Measurements from ENCODE around the gene ABLIM2. TPM values are rescaled to one million over a fixed set of nuclear protein-coding genes. Genes with fewer than 3 reads are reported as not detected.
A peak's percentile ranks its signal among the peaks of the same experiment; 100 is the strongest.

ABLIM2 gene
- polyA plus RNA-seq, 1 donor from 2014 or later = 1.3 TPM

DNA sequence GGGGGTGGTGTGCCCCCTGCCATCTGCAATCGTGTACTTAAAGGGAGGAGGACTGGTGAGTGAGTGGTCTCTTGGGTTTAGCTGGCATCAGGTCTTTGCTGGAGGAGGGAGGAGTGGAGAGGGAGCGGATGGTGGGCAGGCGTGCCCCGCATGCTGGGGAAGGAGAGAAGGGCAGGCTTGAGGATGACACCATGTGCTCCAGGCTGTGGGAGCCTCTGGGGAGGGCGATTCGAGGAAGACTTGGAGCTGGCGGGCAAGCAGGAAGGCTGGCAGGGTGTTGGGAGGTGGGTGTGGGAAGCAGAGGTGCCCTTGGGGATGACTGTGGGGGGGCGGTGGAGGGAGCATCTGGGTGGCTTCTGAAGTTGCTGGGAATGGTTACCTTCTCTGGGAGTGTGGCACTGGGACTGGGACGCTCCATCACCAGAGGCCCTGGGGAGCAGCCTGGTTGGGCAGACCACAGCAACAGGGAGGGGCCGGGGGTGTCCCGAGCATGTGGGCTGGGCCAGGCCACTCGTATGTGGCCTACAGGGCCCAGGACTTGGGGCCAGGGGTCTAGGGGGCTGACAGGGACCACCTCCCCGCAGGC lies 188.2 kb downstream of the ABLIM2 start:
- Mint-ChIP-seq H3K27ac (no peak overlapping the region), H3K9me3 (peaks cover 0 to 5% (median 0%) of the 10 kb centered on the region in 3 donors), H3K27me3 (peaks cover 1% of the 10 kb centered on the region), H3K4me3 (peak overlapping the region in 2 of 4 donors; percentile 74 to 86), H3K4me1 (peaks cover 0 to 11% (median 7%) of the 10 kb centered on the region in 3 donors), H3K36me3 (no peaks in the 10 kb centered on the region)

DNA sequence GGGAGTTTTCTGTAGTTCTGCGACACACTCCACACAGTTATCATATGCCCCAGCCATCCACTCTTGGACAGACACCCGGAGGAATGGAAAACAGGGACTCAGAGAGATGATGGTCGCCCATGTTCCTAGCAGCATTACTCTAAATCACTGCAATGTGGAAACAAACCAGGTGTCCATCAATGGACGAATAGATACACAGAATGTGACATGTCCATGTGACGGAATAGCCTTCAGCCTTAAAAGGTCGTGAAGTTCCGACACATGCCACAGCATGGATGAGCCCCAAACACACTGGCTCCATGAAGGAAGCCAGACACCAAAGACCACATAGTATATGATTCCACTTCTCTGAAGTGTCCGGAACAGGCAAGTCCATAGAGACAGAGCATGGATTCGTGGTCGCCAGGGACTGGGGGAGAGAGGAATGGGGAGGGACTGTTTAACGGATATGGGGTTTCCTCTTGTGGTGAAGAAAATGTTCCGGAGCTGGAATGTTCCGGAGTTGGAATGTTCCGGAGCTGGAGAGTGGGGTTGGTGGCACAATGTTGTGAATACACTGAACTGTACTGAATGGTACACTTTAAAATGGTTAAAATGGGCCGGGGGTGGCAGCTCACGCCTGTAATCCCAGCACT lies 190.2 kb downstream of the ABLIM2 start:
- Mint-ChIP-seq H3K4me1 (peaks cover 0 to 12% (median 7%) of the 10 kb centered on the region in 3 donors), H3K9me3 (peaks cover 0 to 4% (median 0%) of the 10 kb centered on the region in 3 donors), H3K27ac (no peak overlapping the region), H3K27me3 (peaks cover 1% of the 10 kb centered on the region), H3K4me3 (no peak overlapping the region), H3K36me3 (no peaks in the 10 kb centered on the region)

DNA sequence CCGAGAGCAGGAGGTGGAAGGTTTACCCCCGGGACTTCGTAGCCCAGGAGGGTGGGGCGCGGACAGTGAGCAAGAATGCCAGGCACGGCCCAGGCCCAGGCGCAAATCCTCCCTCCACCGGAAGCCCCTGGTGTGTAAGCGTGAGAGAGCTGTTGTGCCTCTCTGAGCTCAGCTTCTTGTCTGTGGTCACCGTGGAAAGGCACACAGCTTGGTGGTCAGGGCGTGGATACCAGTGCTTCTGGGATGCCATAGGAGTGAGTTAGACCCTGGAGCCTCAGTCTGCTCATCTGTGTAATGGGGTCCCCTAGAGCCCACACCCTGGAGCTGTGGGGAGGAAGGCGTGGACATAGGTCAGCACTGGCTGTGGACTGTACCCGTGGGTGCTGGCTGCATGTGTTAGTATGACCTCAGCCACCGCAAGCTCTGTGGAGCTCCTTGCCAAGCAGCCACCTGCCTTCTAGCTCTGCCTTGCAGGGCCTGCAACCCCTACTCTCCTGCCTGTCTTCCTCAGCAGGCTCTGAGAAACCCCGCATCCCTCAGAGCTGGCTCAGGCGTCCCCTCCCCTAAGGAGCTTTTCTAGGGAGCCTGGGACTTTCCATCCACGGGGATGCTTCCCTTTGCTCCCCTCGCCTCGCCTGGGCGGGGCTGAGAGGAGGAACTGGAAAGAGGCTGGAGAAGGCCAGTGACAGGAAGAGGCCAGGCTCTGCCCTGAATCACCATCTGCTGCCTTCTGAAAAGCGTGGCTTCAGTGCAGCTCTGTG lies 190.9 kb downstream of the ABLIM2 start:
- no peak overlapping the region for H3K4me3 Mint-ChIP-seq
- peaks cover 1% of the 10 kb centered on the region for H3K27me3 Mint-ChIP-seq
- no peak overlapping the region for H3K27ac Mint-ChIP-seq
- peaks cover 0 to 2% (median 0%) of the 10 kb centered on the region in 3 donors for H3K9me3 Mint-ChIP-seq
- peaks cover 0 to 12% (median 7%) of the 10 kb centered on the region in 3 donors for H3K4me1 Mint-ChIP-seq
- H3K36me3 Mint-ChIP-seq = no peaks in the 10 kb centered on the region

DNA sequence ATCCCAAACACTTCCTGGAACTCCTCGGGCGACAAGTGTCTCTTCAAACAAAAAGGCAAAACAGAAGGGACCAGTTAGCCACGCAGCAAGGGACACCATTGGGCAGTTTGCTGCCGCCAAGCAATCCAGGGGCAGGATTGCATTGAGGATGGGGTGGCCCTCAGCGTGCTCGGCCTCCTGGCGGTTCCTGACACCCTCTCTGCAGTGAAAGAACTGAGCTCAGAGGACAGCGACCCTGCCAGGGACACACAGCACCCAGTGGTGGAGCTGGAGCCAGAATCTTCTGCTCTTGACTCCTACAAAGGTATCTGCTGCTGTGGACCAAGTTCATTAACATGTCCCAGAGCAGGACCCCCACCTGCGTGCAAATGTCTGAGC lies 191.6 kb downstream of the ABLIM2 start:
- Mint-ChIP-seq H3K27ac (no peak overlapping the region), H3K4me1 (peaks cover 0 to 12% (median 5%) of the 10 kb centered on the region in 3 donors), H3K9me3 (no peaks in the 10 kb centered on the region), H3K4me3 (no peak overlapping the region), H3K36me3 (no peaks in the 10 kb centered on the region), H3K27me3 (peaks cover 1% of the 10 kb centered on the region)

DNA sequence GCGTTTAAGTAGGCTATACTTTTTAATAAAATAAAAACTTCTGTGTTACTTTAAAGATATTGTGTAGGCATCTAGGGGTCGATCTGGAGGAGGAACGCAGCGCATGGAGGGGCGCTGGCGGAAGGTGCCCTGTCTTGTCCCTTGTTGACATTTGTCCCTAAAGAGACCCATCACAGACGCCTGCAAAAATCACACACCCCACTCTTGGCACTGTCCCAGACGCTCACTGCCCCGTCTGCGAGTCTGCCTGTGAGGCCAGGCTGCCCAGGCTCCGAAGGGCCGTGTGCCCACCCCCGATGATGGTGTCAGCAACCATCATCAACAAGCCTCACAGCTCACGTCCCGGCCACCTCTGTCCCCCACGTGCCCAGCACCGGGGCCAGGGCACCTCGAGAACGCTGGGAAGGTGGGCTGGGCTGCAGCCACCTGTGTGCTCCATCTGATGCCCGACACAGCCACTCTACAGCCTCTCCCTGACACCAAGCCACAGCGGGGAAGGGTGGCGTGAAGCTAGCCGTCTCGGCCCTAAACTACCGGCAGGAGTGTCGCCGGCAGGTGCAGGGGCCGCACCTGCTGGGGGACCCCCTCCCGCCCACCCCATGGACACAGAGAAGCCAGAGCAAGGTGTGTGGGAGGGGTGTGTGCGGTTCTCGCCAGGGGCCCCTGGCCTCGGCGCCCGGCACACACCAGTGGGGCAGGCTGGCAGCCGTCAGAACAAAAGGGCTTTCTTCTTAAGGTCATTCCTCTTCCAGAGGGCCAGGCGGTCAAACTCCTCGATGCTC lies 192.1 kb downstream of the ABLIM2 start:
- peaks cover 1% of the 10 kb centered on the region for H3K27me3 Mint-ChIP-seq
- H3K4me1 Mint-ChIP-seq = peaks cover 0 to 12% (median 5%) of the 10 kb centered on the region in 3 donors
- no peaks in the 10 kb centered on the region for H3K9me3 Mint-ChIP-seq
- no peak overlapping the region for H3K4me3 Mint-ChIP-seq
- no peaks in the 10 kb centered on the region for H3K36me3 Mint-ChIP-seq
- no peak overlapping the region for H3K27ac Mint-ChIP-seq

DNA sequence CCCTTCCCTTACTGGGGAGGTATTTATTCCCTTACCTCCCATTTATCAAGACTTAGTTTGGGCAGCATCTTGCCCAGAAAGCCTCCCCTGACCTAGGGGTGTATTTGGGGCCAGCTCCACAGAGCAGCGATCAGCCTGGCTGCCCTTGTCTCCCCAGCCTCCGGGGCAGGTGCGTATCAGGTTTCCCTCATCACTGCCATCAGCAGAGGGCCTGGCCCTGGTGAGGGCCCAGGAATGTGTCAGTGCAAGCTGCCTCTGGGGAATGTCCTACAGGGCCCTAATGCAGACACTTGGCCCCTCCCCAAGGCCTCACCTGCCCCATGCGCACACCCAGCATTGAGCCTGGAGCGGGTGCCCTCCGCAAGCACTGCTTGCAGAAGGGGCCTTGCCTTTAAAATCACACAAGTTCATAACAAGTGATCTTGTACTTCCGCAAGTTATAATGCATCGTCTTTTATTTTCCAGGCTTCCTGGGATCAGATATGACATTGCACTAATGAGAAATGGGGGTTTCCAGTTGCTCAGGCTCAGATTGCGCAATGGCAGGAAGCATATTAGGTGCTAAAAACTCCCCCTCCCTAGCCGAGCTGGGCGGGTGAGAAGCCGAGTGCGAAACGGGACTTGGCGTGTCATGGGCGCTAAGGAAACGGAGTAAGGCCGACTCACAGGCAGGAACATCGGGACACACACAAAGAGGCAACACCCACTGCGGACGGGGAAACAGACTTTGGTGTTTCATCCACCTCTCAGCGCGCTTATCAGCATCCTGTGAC lies 193.5 kb downstream of the ABLIM2 start:
- Mint-ChIP-seq H3K4me1 (peaks cover 8 to 18% (median 9%) of the 10 kb centered on the region in 3 donors), H3K27me3 (peaks cover 5% of the 10 kb centered on the region), H3K36me3 (no peaks in the 10 kb centered on the region), H3K4me3 (no peak overlapping the region), H3K9me3 (no peaks in the 10 kb centered on the region), H3K27ac (no peak overlapping the region)

DNA sequence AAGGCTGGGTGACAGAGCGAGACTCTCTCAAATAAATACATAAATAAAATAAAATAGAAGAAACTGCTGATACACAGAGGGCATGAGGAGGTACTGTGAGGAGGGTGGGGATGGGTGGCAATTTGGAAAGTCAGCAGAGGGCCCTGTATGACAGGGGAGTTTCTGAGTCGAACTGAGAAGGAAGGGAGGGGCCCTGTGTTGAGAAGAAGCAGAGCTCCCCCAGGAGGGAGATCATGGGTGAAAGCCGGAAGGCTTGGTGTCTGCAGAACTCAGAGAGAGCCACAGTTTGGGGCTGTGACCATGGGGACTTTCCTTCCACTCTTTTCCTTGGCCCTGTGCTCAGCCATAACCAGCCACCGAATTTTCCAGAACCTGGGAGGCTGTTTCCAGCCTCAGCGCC lies 194.2 kb downstream of the ABLIM2 start:
- Mint-ChIP-seq H3K4me1 (peaks cover 5 to 12% (median 8%) of the 10 kb centered on the region in 3 donors), H3K4me3 (no peak overlapping the region)

DNA sequence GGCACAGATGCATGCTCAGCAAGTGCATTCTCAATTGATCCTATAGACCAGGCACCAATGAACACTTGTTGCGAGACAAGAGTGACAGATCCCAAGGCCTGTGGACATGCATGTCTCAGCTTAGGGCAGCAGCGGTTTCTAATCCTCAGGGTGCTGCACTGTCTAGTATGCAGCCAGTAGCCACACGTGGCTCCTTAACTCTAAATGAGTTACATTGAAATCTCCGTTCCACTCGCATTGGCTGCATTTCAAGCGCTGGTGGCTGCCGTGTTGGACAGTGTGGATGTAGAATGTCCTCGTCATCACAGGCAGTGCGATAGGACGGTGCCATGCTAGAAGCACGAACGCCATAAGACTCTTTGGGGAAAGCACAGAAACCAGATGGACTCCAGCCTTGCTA lies 194.9 kb downstream of the ABLIM2 start:
- Mint-ChIP-seq H3K4me3 (no peak overlapping the region), H3K27me3 (peaks cover 9% of the 10 kb centered on the region), H3K4me1 (peaks cover 5 to 10% (median 8%) of the 10 kb centered on the region in 3 donors), H3K36me3 (no peaks in the 10 kb centered on the region), H3K27ac (no peak overlapping the region), H3K9me3 (no peaks in the 10 kb centered on the region)

More for the DNA sequence above, 194.2 kb downstream of the ABLIM2 start:
- H3K36me3 Mint-ChIP-seq = no peaks in the 10 kb centered on the region
- H3K27ac Mint-ChIP-seq = peak overlapping the region in 1 of 3 donors; percentile 16
- no peaks in the 10 kb centered on the region for H3K9me3 Mint-ChIP-seq
- peaks cover 5% of the 10 kb centered on the region for H3K27me3 Mint-ChIP-seq

DNA sequence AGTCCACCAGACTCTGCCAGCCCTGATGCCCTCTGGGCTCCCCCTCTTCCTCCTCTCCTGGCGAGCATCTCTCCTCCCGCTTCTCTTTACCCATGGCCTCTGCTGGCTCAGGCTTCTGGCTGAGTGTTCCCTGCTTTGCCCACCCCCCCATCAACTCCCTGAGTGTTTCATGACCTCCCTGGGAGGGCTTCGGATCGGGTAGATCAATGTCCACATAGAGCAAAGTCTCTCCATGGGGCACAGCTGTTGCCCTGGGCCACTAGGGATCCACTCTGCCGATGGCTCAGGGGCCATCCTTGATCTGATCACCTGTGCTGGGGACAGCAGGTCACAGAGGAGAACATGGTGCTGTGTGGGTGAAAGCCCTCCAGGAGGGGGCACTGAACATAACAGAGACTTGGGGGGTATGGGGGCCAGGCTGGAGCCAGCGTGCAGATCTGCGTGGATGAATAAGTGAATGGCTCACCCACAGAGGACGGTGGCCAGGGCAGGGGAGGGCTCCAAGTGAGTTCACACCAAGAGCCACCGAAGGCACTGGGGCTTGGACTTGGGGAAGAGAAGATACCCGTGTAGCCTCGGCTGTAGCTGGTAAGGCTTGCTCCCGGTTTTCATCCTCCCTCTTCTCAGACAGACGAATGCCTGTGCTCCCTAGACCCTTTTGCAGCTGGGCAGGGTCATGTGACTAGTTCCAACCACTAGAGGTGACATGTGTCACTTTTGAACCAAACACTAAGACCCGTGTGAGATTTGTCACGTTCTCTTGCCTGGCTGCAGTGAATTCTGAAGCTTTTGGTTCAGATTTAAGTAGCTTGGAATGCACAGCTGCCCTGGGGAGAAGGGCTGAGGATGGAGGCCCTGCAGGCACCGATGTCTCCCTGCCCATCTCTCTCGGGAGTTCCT lies 195.8 kb downstream of the ABLIM2 start:
- no peak overlapping the region for H3K27ac Mint-ChIP-seq
- H3K36me3 Mint-ChIP-seq = no peaks in the 10 kb centered on the region
- H3K27me3 Mint-ChIP-seq = peaks cover 12% of the 10 kb centered on the region
- H3K4me1 Mint-ChIP-seq = peaks cover 5 to 10% (median 8%) of the 10 kb centered on the region in 3 donors
- H3K9me3 Mint-ChIP-seq = no peaks in the 10 kb centered on the region
- peak overlapping the region in 1 of 4 donors; percentile 17 for H3K4me3 Mint-ChIP-seq

DNA sequence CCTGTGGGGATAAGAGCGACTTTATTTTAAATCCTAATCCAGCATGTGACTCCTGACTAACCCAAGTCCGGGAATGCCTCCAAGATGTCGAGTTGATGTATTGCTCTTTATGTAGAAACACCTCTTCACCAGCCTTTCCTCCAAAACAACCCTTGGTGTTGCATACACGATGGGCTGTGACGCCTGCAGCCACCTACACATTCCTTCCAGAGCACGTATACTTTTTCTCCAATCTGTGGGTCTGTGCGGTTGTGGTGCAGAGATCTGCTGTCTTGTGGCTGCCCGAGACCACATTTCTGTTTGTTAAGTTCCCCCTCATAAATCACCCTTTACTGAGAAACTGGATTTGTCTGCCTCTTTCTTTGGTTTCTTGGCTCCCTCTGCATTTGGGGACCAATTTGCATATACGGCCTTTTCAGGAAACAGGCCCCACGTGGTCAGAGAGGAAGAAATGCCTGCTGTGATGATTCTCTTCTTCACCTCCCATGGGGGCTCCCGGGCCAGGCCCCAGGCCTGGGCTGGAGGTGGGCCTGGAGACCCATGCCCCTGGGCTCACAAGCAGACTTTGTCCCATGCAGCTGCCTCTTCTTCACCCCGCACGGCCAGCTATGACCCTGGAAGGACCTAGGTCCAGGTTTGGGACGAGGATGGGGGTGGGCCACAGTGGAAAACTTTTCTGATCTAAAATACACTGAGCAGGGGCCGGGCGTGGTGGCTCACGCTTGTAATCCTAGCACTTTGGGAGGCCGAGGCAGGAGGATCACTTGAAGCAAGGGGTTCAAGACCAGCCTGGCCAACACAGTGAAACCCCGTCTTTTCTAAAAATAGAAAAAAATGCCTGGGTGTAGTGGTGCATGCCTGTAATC lies 197.6 kb downstream of the ABLIM2 start:
- Mint-ChIP-seq H3K27me3 (peaks cover 18% of the 10 kb centered on the region), H3K27ac (peak overlapping the region in 2 of 3 donors; percentile 39 to 84), H3K9me3 (no peaks in the 10 kb centered on the region), H3K4me3 (peak overlapping the region in 3 of 4 donors; percentile 31 to 75 (median 54)), H3K4me1 (peaks cover 7 to 10% (median 8%) of the 10 kb centered on the region in 3 donors), H3K36me3 (no peaks in the 10 kb centered on the region)

DNA sequence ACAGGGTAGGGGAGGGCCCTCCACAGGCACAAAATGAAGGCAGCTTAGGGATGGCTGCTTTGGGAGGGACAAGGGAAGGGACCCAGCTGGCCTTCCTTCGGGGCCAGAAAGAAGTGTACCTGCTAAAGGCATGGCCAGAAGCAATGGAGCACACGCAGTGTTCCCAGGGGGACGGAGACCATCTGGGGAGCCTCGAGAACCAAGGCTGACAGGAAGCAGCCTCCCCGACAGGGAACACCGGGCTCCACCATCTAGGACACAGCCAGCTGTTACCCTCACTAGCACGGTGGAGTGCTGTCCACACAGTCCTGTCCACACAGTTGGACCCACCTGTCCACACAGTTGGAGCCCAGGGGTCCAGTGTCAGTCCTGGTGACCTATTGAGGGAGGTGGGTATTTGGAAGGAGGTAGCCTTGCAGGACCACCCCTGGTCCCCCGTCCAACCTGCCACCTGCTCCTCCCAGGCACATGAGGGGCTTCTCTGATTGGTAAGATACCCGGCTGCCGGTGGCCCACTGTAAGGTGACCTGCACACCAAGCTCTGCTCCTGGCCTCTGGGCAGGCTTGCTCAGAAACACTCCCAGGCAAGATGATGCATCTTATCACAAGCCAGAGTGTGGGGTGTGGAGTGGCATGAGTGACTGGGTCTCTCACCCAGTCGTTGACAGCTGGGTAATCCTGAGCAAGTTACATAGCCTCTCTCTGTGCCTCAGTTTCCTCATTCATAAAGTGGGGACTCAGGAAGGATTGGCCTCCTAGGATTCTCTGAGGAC lies 198.4 kb downstream of the ABLIM2 start:
- no peaks in the 10 kb centered on the region for H3K9me3 Mint-ChIP-seq
- H3K36me3 Mint-ChIP-seq = no peaks in the 10 kb centered on the region
- H3K4me1 Mint-ChIP-seq = peaks cover 7 to 8% (median 8%) of the 10 kb centered on the region in 3 donors
- H3K27ac Mint-ChIP-seq = peak overlapping the region in 1 of 3 donors; percentile 84
- H3K4me3 Mint-ChIP-seq = peak overlapping the region in 2 of 4 donors; percentile 32 to 63
- peaks cover 18% of the 10 kb centered on the region for H3K27me3 Mint-ChIP-seq

DNA sequence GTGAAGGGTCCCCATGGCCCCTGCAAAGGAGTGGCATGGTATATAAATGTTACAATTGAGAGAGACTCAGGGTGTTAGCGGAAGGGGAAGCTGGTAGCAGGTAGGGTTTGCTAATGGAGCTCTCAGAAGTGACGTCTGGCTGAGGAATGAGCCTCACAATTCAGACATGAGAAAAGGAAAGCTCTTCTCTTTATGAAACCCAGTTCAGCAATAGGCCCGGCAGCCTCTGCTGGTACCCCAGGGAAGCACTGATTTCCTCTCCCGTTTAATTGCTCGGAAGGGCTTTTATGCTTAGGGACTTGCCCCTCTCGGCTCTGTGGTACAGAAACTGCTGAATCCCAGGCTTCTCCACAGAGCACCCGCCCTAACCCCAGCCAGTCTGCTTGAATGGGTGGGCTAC lies 199.5 kb downstream of the ABLIM2 start:
- Mint-ChIP-seq H3K27me3 (peaks cover 18% of the 10 kb centered on the region), H3K9me3 (no peaks in the 10 kb centered on the region), H3K4me1 (peaks cover 7 to 8% (median 8%) of the 10 kb centered on the region in 3 donors), H3K4me3 (peak overlapping the region in 1 of 4 donors; percentile 12), H3K27ac (no peak overlapping the region), H3K36me3 (no peaks in the 10 kb centered on the region)

All from IgD-negative memory B cell (primary cell).